DMS153 (cell line): Measurements from ENCODE around the gene HLA-DOA.

ENCODE experiments used
- DNase-seq: peaks from one replicate; lab custom pipeline; 2025; lab: John Stamatoyannopoulos, UW

HLA-DOA gene

GRCh38 chr6:32962213-32962826, 47.1 kb downstream of the HLA-DOA start:
- no peak for DNase-seq

GRCh38 chr6:32960563-32960962, 48.8 kb downstream of the HLA-DOA start:
- DNase-seq: no peak

- no peak for DNase-seq
These were observed 53.2 kb downstream of the HLA-DOA start for GRCh38 chr6:32956176-32956575.

GRCh38 chr6:32954986-32955802, 54.2 kb downstream of the HLA-DOA start:
- DNase-seq: no peak

- no peak for DNase-seq
These were observed 55.1 kb downstream of the HLA-DOA start for GRCh38 chr6:32954267-32954666.
